Dermis microvascular lymphatic vessel endothelial cell (primary cell): ENCODE data around the gene ZNF844. TPM values are rescaled to one million over a fixed set of nuclear protein-coding genes. Genes with fewer than 3 reads are reported as not detected.
A peak's percentile ranks its signal among the peaks of the same experiment; 100 is the strongest.
"Not testable (repeated sequence)": the region's sequence is repeated elsewhere in the genome, so short reads cannot be mapped to it uniquely, and the experiment has no call there.

Source experiments
- DNase-seq, 2 donors: peaks; one replicate each; pipeline versions ENCODE4 v3.0.0 to v3.0.0-alpha.2; 2010; ENCODE audit warnings: low read depth in 2 of 2
- total RNA-seq: library from RNA; depleted of rRNA; stranded (reverse); fragments of >200 nt; gene quantifications from 2 replicates; pipeline ENCODE4 v1.2.1, GENCODE V29; 2014

The ZNF844 gene
- 2.2 and 3.0 TPM in 2 replicates for total RNA-seq

- DNase-seq, result peak; percentile 72 to 89
Measured at GRCh38 chr19:12064590-12065538, at the start of gene ZNF844. Gene ZNF844 (plus strand): TSS chr19:12064731. CDS start chr19:12064874, 143 bp downstream.

GRCh38 chr19:12015015-12015752 lies 49.3 kb upstream of the ZNF844 start:
- DNase-seq, result no peak

DNA sequence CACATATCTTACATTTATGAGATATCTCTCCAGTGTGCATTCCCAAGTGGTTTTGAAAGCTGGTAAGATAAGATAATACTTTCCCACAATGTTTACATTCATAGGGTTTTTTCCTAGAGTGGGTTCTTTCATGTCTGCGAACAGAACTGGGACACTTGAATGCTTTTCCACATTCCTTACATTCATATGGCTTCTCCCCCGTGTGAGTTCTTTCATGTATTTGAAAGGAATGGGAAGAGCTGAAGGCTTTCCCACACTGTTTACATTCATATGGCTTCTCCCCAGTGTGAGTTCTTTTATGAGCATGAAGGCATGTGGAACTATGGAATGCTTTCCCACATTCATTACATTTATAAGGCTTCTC lies 48.8 kb upstream of the ZNF844 start:
- no peak for DNase-seq

DNA sequence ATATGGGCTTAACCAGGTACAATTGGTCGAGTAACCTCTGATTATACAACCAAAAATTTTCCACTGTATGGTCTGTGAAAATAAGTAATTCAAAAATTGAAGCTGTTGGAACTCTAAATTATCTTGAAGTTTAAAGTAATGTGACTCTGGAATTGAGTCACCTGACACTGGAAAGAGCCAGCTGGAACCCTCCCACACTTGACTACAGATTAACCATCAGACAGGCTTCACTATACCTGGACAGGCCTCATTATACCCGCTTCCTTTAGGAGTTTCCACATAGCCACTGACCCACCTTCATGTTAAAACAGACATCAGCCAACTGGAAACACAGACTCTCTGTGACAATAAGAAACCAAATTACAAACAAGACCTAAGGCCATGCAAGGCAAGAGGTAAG lies 30.3 kb upstream of the ZNF844 start:
- no peak for DNase-seq

DNA sequence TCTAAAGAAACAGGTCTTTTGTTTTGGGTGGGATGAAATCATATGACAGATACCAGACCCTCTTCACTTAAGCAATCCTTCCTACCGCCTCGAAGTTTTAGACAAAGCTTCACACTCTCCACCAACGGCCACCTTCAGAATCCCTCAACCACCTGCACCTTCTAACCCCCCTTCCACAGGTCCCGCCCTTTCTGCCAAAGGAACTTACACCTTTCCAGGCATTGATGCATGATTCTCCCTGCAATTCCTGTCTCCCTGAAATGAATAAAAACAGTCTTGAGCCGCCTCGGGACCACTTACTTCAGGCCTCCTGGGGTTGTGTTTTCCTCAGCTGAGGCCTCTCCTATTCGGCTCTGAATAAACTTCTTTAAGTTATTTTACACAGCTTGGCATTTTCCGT lies 29.9 kb upstream of the ZNF844 start:
- DNase-seq, result no peak

- DNase-seq, result peak; percentile 49 to 85
Measured at GRCh38 chr19:12035220-12036172, 29.0 kb upstream of the ZNF844 start, which contains the start of gene ZNF433. Gene ZNF433 (minus strand): TSS chr19:12035679. CDS start chr19:12035539, 140 bp downstream.

DNA sequence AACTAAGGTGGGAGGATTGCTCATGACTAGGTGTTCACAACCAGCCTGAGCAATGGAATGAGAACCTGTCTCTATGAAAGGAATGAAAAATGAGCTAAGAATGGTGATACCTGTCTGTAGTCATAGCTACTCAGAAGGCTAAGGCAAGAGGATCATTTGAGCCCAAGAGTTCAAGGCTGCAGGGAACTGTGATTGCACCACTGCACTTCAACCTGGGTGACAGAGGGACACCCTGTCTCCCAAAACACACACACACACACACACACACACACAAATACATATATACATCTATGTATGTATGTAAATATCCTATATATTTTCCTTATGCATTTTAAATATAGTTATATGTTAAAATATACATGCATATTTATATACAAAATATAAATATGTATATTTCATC lies 21.6 kb upstream of the ZNF844 start:
- DNase-seq, result no peak

DNA sequence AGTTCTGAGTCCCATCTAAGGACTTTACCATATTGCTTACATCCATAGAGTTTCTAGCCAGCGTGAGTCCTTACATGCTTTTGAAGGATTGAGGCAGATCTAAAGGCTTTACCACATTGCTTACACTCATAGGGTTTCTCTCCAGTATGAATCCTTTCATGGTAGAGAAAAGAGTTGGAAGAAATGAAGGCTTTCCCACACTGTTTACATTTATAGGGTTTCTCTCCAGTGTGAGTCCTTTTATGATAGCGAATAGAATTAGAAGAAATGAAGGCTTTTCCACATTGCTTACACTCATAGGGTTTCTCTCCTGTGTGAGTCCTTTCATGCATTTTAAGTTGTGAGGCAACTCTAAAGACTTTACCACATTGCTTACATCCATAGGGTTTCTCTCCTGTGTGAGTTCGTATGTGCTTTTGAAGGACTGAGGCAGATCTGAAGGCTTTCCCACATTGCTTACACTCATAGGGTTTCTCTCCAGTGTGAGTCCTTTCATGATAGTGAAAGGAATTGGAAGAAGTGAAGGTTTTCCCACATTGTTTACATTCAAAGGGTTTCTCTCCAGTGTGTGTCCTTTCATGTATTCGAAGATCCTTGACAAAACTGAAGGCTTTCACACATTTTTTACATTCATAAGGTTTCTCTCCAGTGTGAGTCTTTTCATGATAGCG lies 20.6 kb upstream of the ZNF844 start:
- DNase-seq, result no peak

DNA sequence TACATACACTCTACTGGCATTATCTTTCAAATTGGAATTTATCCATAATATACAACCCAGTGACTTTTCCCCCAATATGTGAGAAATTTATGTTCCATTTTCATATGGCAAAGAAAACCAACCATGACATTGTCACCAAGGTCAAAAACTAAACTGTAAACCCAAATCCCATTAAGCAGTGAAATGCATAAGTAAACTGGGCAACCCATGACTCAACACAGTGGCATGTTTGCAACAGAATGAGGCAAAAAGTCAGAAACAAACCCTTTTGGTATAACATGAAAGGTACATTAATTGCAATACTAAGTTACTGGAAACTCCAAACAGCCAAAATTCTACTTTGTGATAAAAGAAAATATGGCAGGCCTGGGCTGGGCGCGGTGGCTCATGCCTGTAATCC lies 16.7 kb upstream of the ZNF844 start:
- DNase-seq, result no peak

- DNase-seq, result peak in 1 of 2 donors; percentile 21
Measured at GRCh38 chr19:12052091-12052496, 12.4 kb upstream of the ZNF844 start.

DNA sequence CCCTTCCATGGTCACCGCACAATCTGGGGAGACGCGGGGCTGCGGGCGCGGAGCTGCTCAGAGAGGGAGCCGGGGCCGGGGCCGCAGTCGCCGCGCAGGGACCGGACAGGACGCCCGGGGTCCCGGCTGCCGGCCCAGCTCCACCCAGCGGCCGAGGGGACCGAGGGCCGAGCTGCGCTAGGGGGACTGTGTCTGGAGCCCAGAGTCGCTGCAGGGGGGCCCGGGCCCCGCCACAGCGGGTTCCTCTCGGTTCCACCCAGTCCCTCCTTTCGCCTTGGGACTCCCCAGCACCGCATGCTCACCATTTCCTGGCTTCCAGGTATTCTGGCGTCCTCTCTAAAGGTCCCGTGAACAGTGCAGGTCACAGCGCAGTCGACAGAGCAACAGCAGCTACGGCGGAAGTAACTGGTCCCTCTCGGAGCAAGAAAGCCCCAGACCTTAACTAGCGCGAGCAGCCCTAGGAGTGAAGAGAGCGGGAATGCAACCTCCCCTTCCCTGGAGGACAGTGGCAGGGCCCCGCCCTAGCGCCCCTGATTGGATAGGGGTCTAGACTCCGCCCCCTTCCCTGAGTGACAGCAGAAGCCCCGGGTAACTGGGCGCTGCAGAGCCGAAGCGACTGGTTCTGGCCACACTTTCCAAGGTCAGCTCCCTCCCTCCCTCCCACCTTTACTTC lies 11.9 kb upstream of the ZNF844 start, which contains the start of gene ZNF878:
ZNF878 (minus strand) TSS at position 465 of the 673 bp plus-strand sequence; CDS start at position 305, 160 bp downstream.
- peak in 1 of 2 donors; percentile 83 for DNase-seq

DNA sequence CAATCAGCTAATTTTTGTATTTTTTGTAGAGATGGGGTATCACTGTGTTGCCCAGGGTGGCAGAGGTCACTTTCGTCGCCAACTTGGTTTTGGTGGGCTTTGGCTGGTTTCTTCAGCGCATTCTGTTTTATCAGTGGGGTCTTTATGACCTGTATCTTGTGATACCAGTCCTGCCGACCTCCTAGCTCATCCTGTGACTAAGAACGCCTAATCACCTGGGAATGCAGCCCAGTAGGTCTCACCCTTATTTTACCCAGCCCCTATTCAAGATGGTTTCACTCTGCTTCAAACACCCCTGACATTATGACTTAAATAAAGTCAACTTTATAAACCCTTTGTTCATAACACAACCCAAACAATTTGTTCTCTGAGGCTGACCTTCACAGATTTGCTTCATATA lies 8.7 kb upstream of the ZNF844 start:
- DNase-seq, result no peak

DNA sequence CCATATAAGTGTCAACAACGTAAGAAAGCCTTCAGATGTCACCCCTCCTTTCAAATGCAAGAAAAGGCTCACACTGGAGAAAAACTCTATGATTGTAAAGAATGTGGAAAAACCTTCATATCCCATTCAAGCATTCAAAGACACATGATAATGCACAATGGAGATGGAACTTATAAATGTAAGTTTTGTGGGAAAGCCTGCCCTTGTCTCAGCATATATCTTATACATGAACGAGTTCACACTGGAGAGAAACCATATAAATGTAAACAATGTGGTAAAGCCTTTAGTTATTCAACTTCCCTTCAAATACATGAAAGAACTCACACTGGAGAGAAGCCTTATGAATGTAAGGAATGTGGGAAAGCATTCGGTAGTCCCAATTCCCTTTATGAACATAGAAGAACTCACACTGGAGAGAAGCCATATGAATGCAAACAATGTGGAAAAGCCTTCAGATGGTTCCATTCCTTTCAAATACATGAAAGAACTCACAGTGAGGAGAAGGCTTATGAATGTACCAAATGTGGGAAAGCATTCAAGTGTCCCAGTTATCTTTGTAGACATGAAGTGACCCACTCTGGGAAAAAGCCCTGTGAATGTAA lies 11.1 kb downstream of the ZNF844 start:
- no peak for DNase-seq

DNA sequence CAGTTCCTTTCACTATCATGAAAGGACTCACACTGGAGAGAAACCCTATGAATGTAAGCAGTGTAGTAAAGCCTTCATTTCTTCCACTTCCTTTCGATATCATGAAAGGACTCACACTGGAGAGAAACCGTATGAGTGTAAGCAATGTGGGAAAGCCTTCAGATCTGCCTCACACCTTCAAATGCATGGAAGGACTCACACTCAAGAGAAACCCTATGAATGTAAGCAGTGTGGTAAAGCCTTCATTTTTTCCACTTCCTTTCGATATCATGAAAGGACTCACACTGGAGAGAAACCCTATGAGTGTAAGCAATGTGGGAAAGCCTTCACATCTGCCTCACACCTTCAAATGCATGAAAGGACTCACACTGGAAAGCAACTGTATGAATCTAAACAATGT lies 11.8 kb downstream of the ZNF844 start:
- DNase-seq, result not testable (repeated sequence)

GRCh38 chr19:12077375-12077774 lies 12.8 kb downstream of the ZNF844 start:
- no peak for DNase-seq

GRCh38 chr19:12083336-12083735 lies 18.8 kb downstream of the ZNF844 start:
- not testable (repeated sequence) for DNase-seq

- DNase-seq, result no peak
Measured at GRCh38 chr19:12085074-12085818, 20.7 kb downstream of the ZNF844 start.

DNA sequence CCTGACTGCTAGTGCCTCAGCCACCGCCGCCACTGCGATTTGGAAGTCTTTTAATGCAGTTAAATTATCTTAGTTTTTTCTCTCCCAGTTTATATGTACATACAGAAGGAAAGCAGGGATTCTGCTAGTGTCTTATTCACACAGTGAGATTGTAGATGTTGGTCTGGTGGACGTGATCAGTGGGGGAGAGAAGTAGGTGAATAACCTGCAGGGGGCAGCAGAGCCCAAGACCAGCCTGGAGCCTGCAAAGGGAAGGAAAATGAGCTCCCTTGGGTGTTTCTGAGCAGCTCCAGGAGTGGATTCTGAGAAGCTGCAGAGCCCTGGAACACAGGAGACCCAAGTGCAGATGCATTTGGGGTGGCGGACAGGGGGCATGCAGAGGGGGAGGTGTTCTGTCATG lies 26.3 kb downstream of the ZNF844 start:
- DNase-seq, result peak; percentile 14 to 66
